K562 (cell line): ENCODE data around the gene CPED1. TPM values are rescaled to one million over a fixed set of nuclear protein-coding genes. Genes with fewer than 3 reads are reported as not detected.

ENCODE experiments used
- ARID4B ChIP-seq: sonication (generic); formaldehyde crosslinking; IDR thresholded peaks from 2 replicates; pipeline ENCODE4 v1.8.0; 2022; ENCODE audit warnings: mild to moderate bottlenecking, missing genetic modification reagents
- GABPA ChIP-seq: fragments of 200-800 bp; sonication (Bioruptor generic); conservative IDR thresholded peaks from 2 replicates; pipeline ENCODE4 v1.6.1; 2016; ENCODE audit warnings: low read depth, missing genetic modification characterization, missing compliant biosample characterization
- MAFK ChIP-seq: IDR thresholded peaks from 2 replicates; pipeline ENCODE4 v1.6.1; 2011; ENCODE audit warnings: low read length, improper control_type of control experiment
- MGA ChIP-seq: fragments of 450-650 bp; IDR thresholded peaks from 2 replicates; pipeline ENCODE4 v1.6.1; 2016; ENCODE audit warnings: mild to moderate bottlenecking, moderate library complexity
- ZBTB2 ChIP-seq: fragments of 450-650 bp; IDR thresholded peaks from 2 replicates; pipeline ENCODE4 v1.6.1; 2016; ENCODE audit warnings: antibody characterized with exemption
- ZNF274 ChIP-seq: IDR thresholded peaks from 2 replicates; pipeline ENCODE4 v1.6.1; 2011; ENCODE audit warnings: low read depth, mild to moderate bottlenecking, low read length, moderate library complexity, borderline replicate concordance
- ZNF311 ChIP-seq: fragments of 250-450 bp; sonication (Bioruptor Pico); IDR thresholded peaks from 2 replicates; pipeline ENCODE4 v1.4.0; 2020; ENCODE audit warnings: mild to moderate bottlenecking, moderate library complexity
- ZNF324 ChIP-seq: fragments of 250-450 bp; sonication (Bioruptor Pico); IDR thresholded peaks from 2 replicates; pipeline ENCODE4 v1.4.0; 2020; ENCODE audit warnings: mild to moderate bottlenecking
- ZNF764 ChIP-seq: fragments of 250-450 bp; sonication (Bioruptor Pico); IDR thresholded peaks from 2 replicates; pipeline ENCODE4 v1.4.0; 2020; ENCODE audit warnings: low read depth, mild to moderate bottlenecking, moderate library complexity
- polyA plus RNA-seq, 8 experiments: library from polyadenylated mRNA; depleted of rRNA in 4 of 8; stranded (reverse) in 5 of 8; unstranded in 3 of 8; fragments of >200 nt; fragmentation: Nextera tagmentation in 2 of 8; fragmentation: Illumina TruSeq in 1 of 8; extraction: Ambion mirVana in 2 of 8; extraction: Trizol in 1 of 8; gene quantifications; 2 replicates each; pipeline versions ENCODE4 v1.2.1 to v1.2.3, GENCODE V29; 2011 to 2014; ENCODE audit warnings: inconsistent platforms in 1 of 8, missing spikeins in 1 of 8
- total RNA-seq, 7 experiments: library from RNA; depleted of rRNA in 6 of 7; stranded (reverse); fragments of >200 nt in 6 of 7; fragmentation: Illumina TruSeq in 2 of 7; extraction: Trizol in 2 of 7; gene quantifications; 2 replicates each; pipeline versions ENCODE4 v1.2.1 to v1.2.3, GENCODE V29; 2011 to 2021; ENCODE audit warnings: low replicate concordance in 1 of 7

CPED1 gene
- total and polyA plus RNA-seq, 9 of the 15 experiments (the other 6 are each of a cell fraction or from before 2014, with no cell fraction given): 195 to 393 (median 290) TPM

- TF ChIP-seq MGA (0 out of 2 replicates have a peak, but pooled peaks have one; percentile 23), ZNF311 (CRISPR knock-in tag) (no peak), MAFK (no peak; the same call in 1 of the 2 replicates), ZNF764 (CRISPR knock-in tag) (no peak), ZBTB2 (no peak), ARID4B (CRISPR knock-in tag) (no peak), ZNF324 (CRISPR knock-in tag) (no peak), ZNF274 (no peak), GABPA (tag) (no peak)
Observed at GRCh38 chr7:120990468-120991118, 2.1 kb downstream of the CPED1 start (continued).
